T-cell (primary cell): ENCODE measurements around the gene LCE6A. TPM values are rescaled to one million over a fixed set of nuclear protein-coding genes. Genes with fewer than 3 reads are reported as not detected.

Source experiments
- ATAC-seq, 4 experiments: fragments of 200-7000 bp in 3 of 4; fragments of 150-1000 bp in 1 of 4; cut with Tn5 transposase; replicated peaks in 1 of 4; 1 replicate in 3 of 4; 2 replicates in 1 of 4; pipeline ENCODE4 v1.10.0; 2021; ENCODE audit warnings: moderate library complexity in 3 of 4, mild to moderate bottlenecking in 2 of 4, moderate number of reproducible peaks in 1 of 4
- CTCF ChIA-PET, 2 donors: fragments of 300-600 bp; sonication (Branson Sonifier 250); formaldehyde crosslinking; loops; one replicate each; lab custom pipeline; 2022; ENCODE audit warnings: antibody characterized with exemption in 2 of 2; lab: Charles Lee
- POLR2A ChIA-PET, 2 donors: fragments of 300-600 bp; sonication (Branson Sonifier 250); formaldehyde crosslinking; loops; one replicate each; lab custom pipeline; 2022; ENCODE audit warnings: antibody characterized with exemption in 2 of 2; lab: Charles Lee
- DNase-seq, 35 experiments: peaks; one replicate each; pipeline versions ENCODE4 v3.0.0 to v3.0.0-alpha.2; 2013 to 2023
- H3K27ac ChIP-seq: one replicate; pipeline ENCODE4 v1.5.1; 2013; ENCODE audit warnings: low read length
- H3K27me3 ChIP-seq, 2 experiments: replicated peaks in 1 of 2; 1 replicate in 1 of 2; 2 replicates in 1 of 2; pipeline versions ENCODE4 v1.6.1 to v1.7.0; 2013; ENCODE audit warnings: low read length in 1 of 2, mixed read lengths in 1 of 2; ENCODE audit not compliant: control insufficient read depth in 2 of 2, insufficient read depth in 2 of 2; ENCODE audit errors: extremely low read depth in 1 of 2
- H3K36me3 ChIP-seq, 2 donors: 1 replicate in 1 of 2; 2 replicates in 1 of 2; pipeline versions ENCODE4 v1.6.1 to v1.7.0; 2013; ENCODE audit warnings: low read length in 1 of 2; ENCODE audit not compliant: control insufficient read depth in 2 of 2, insufficient read depth in 1 of 2; ENCODE audit errors: extremely low read depth in 1 of 2
- H3K4me1 ChIP-seq, 2 experiments: 1 replicate in 1 of 2; 2 replicates in 1 of 2; pipeline versions ENCODE4 v1.6.1 to v1.7.0; 2013; ENCODE audit warnings: low read length in 2 of 2, mixed read lengths in 1 of 2; ENCODE audit not compliant: insufficient read depth in 2 of 2, control insufficient read depth in 1 of 2; ENCODE audit errors: extremely low read depth in 1 of 2
- H3K4me3 ChIP-seq, 2 donors: 1 replicate in 1 of 2; 2 replicates in 1 of 2; pipeline versions ENCODE4 v1.5.1 to v1.7.0; 2013; ENCODE audit warnings: mild to moderate bottlenecking in 2 of 2, low read length in 1 of 2, moderate library complexity in 1 of 2; ENCODE audit not compliant: control insufficient read depth in 1 of 2; ENCODE audit errors: extremely low read depth in 1 of 2
- H3K9me3 ChIP-seq: 2 replicates; pipeline ENCODE4 v1.7.0; 2013
- H3K27ac Mint-ChIP-seq, 2 donors: one replicate each; pipeline ENCODE4 v1.8.0; 2020 to 2021; ENCODE audit warnings: mild to moderate bottlenecking in 2 of 2, mixed read lengths in 2 of 2
- H3K27me3 Mint-ChIP-seq, 2 donors: one replicate each; pipeline ENCODE4 v1.8.0; 2021 to 2022; ENCODE audit warnings: mixed read lengths in 2 of 2
- H3K36me3 Mint-ChIP-seq: one replicate; pipeline ENCODE4 v1.8.0; 2021; ENCODE audit warnings: mixed read lengths
- H3K4me1 Mint-ChIP-seq, 3 donors: one replicate each; pipeline ENCODE4 v1.8.0; 2020 to 2022; ENCODE audit warnings: mixed read lengths in 3 of 3, mild to moderate bottlenecking in 1 of 3
- H3K4me3 Mint-ChIP-seq, 3 donors: one replicate each; pipeline ENCODE4 v1.8.0; 2020 to 2022; ENCODE audit warnings: mild to moderate bottlenecking in 3 of 3, mixed read lengths in 3 of 3, moderate library complexity in 3 of 3
- H3K9me3 Mint-ChIP-seq, 3 donors: one replicate each; pipeline ENCODE4 v1.8.0; 2020 to 2022; ENCODE audit warnings: mixed read lengths in 3 of 3
- WGBS: methylation state at CpG from one replicate; pipeline ENCODE4 v1.1.5; 2013; ENCODE audit warnings: missing lambda C conversion rate; ENCODE audit not compliant: insufficient coverage; 5-methylcytosine and 5-hydroxymethylcytosine counted together
- total RNA-seq, 35 experiments: library from RNA in 6 of 35; stranded (reverse) in 6 of 35; fragments of 120-200 nt in 1 of 35; gene quantifications; one replicate each; pipeline versions ENCODE4 v1.2.1 to v1.2.4 and lab custom pipeline; 2013 to 2026

Gene LCE6A
- total RNA-seq, 5 donors from 2014 or later (not counting 1 experiment from before 2014, with no cell fraction given) = not detected

- WGBS = 67% methylated on average over 1 of the region's 3 CpGs
- no peaks in the 10 kb centered on the region for H3K9me3 Mint-ChIP-seq
- Histone ChIP-seq H3K36me3 (no peaks in the 10 kb centered on the region), H3K4me1 (no peaks in the 10 kb centered on the region), H3K9me3 (no peaks in the 10 kb centered on the region), H3K27me3 (peaks cover 0 to 3% of the 10 kb centered on the region in 2 experiments), H3K4me3 (no peak overlapping the region), H3K27ac (no peak overlapping the region)
- no peaks in the 10 kb centered on the region for H3K36me3 Mint-ChIP-seq
- no peak overlapping the region for H3K4me3 Mint-ChIP-seq
- DNase-seq = no peak
- H3K4me1 Mint-ChIP-seq = no peaks in the 10 kb centered on the region
- POLR2A ChIA-PET = no interaction called here
- CTCF ChIA-PET = no interaction called here
- ATAC-seq = no peak
- H3K27ac Mint-ChIP-seq = no peak overlapping the region
- peaks cover 0 to 12% of the 10 kb centered on the region in 2 donors for H3K27me3 Mint-ChIP-seq
Measured at GRCh38 chr1:152886085-152886484, 43.4 kb downstream of the LCE6A start.

- no peaks in the 10 kb centered on the region for H3K9me3 Mint-ChIP-seq
Measured at GRCh38 chr1:152886758-152887409, 44.2 kb downstream of the LCE6A start.

GRCh38 chr1:152888126-152888525, 45.5 kb downstream of the LCE6A start:
- Histone ChIP-seq H3K9me3 (no peaks in the 10 kb centered on the region), H3K4me3 (no peak overlapping the region), H3K4me1 (no peaks in the 10 kb centered on the region), H3K36me3 (no peaks in the 10 kb centered on the region), H3K27me3 (peaks cover 0 to 3% of the 10 kb centered on the region in 2 experiments), H3K27ac (no peak overlapping the region)
- ChIA-PET CTCF (interaction anchor here in 1 of 2 donors (0.7 kb wide), 1 partner anchor 377 kb away, joined by 5 read pairs; no protein-coding TSS in a partner anchor), POLR2A (no interaction called here)
- Mint-ChIP-seq H3K27ac (no peak overlapping the region), H3K4me3 (no peak overlapping the region), H3K9me3 (no peaks in the 10 kb centered on the region), H3K27me3 (peaks cover 10 to 20% of the 10 kb centered on the region in 2 donors), H3K4me1 (no peaks in the 10 kb centered on the region), H3K36me3 (no peaks in the 10 kb centered on the region)
- DNase-seq (no peak), ATAC-seq (no peak)
- WGBS = no CpG with 5 or more reads among the region's 1 CpG

More at GRCh38 chr1:152886758-152887409, 44.2 kb downstream of the LCE6A start:
- 64% methylated on average over 5 of the region's 8 CpGs for WGBS
- Histone ChIP-seq H3K4me1 (no peaks in the 10 kb centered on the region), H3K9me3 (no peaks in the 10 kb centered on the region), H3K27ac (no peak overlapping the region), H3K4me3 (no peak overlapping the region), H3K36me3 (no peaks in the 10 kb centered on the region), H3K27me3 (peaks cover 0 to 3% of the 10 kb centered on the region in 2 experiments)
- DNase-seq (no peak), ATAC-seq (no peak)
- ChIA-PET CTCF (no interaction called here), POLR2A (no interaction called here)
- Mint-ChIP-seq H3K4me1 (no peaks in the 10 kb centered on the region), H3K27me3 (peaks cover 6 to 18% of the 10 kb centered on the region in 2 donors), H3K4me3 (no peak overlapping the region), H3K27ac (no peak overlapping the region), H3K36me3 (no peaks in the 10 kb centered on the region)

Other genes with a start within 250 kb of the LCE6A start
- gene LCE3C, start 242.6 kb upstream of the LCE6A start, total RNA-seq = not detected
- gene LCE3B, start 229.0 kb upstream of the LCE6A start, total RNA-seq = not detected
- gene LCE3A, start 219.8 kb upstream of the LCE6A start, total RNA-seq = not detected
- gene LCE2D, start 179.5 kb upstream of the LCE6A start, total RNA-seq = not detected
- gene LCE2C, start 167.6 kb upstream of the LCE6A start, total RNA-seq = not detected
- not detected for gene LCE2B, start 156.7 kb upstream of the LCE6A start, total RNA-seq
- gene LCE2A, start 144.5 kb upstream of the LCE6A start, total RNA-seq = not detected
- not detected for gene LCE4A, start 134.7 kb upstream of the LCE6A start, total RNA-seq
- not detected for gene KPRP, start 84.8 kb upstream of the LCE6A start, total RNA-seq
- not detected for gene LCE1F, start 67.7 kb upstream of the LCE6A start, total RNA-seq
- not detected for gene LCE1E, start 56.6 kb upstream of the LCE6A start, total RNA-seq
- gene LCE1D, start 46.1 kb upstream of the LCE6A start, total RNA-seq = not detected
- gene LCE1C, start 36.2 kb upstream of the LCE6A start, total RNA-seq = not detected
- not detected for gene LCE1B, start 30.9 kb upstream of the LCE6A start, total RNA-seq
- not detected for gene LCE1A, start 15.4 kb upstream of the LCE6A start, total RNA-seq
- not detected for gene LCE7A, start 17.1 kb downstream of the LCE6A start, total RNA-seq
- gene SMCP, start 35.5 kb downstream of the LCE6A start, total RNA-seq = not detected
- not detected for gene IVL, start 65.7 kb downstream of the LCE6A start, total RNA-seq
- not detected for gene SPRR5, start 104.3 kb downstream of the LCE6A start, total RNA-seq
- not detected for gene SPRR4, start 127.8 kb downstream of the LCE6A start, total RNA-seq
- gene SPRR1A, start 141.2 kb downstream of the LCE6A start, total RNA-seq = not detected
- not detected for gene SPRR3, start 158.9 kb downstream of the LCE6A start, total RNA-seq
- not detected for gene SPRR1B, start 188.3 kb downstream of the LCE6A start, total RNA-seq
- gene SPRR2D, start 198.3 kb downstream of the LCE6A start, total RNA-seq = not detected
- gene SPRR2A, start 214.7 kb downstream of the LCE6A start, total RNA-seq = not detected
- not detected for gene SPRR2B, start 228.8 kb downstream of the LCE6A start, total RNA-seq